ENCODE results near the gene CALML3.

- TF ChIP-seq CTCF (IDR thresholded peaks at IDR 0.05) (no peak), POLR2A (IDR thresholded peaks at IDR 0.05) (no peak)
These were observed 26.6 kb upstream of the CALML3 start for GRCh38 chr10:5497948-5498730.
